Left ventricle myocardium inferior (tissue), 1 donor: ENCODE measurements around the gene ORM2. TPM values are rescaled to one million over a fixed set of nuclear protein-coding genes. Genes with fewer than 3 reads are reported as not detected.
"Not testable (repeated sequence)": the region's sequence is repeated elsewhere in the genome, so short reads cannot be mapped to it uniquely, and the experiment has no call there.

Experiments used
- DNase-seq: peaks from one replicate; pipeline ENCODE4 v3.0.0-alpha.2; 2020
- H3K27ac ChIP-seq: fragments of 200-600 bp; replicated peaks from 2 replicates; pipeline ENCODE4 v1.8.0; 2021
- H3K27me3 ChIP-seq: fragments of 200-600 bp; 2 replicates; pipeline ENCODE4 v1.8.0; 2021; ENCODE audit warnings: low read depth
- H3K36me3 ChIP-seq: fragments of 200-600 bp; 2 replicates; pipeline ENCODE4 v1.8.0; 2021
- H3K4me1 ChIP-seq: fragments of 200-600 bp; 2 replicates; pipeline ENCODE4 v1.8.0; 2021
- H3K4me3 ChIP-seq: fragments of 200-600 bp; 2 replicates; pipeline ENCODE4 v1.8.0; 2021; ENCODE audit warnings: mild to moderate bottlenecking, moderate library complexity
- H3K9me3 ChIP-seq: fragments of 200-600 bp; replicated peaks from 2 replicates; pipeline ENCODE4 v1.8.0; 2021
- intact Hi-C: fragments of 100-400 bp; cut with micrococcal nuclease; formaldehyde crosslinking; loops from one replicate; pipeline ENCODE4 v1.11.0; 2022
- total RNA-seq: library from RNA; stranded (reverse); fragmentation: NEBNext Ultra II Directional; extraction: Animal tissue kit (Norgen Biotek cat#: 25700); gene quantifications from one replicate; pipeline ENCODE4 v1.2.1, GENCODE V29; 2021
- TF ChIP-seq, protein P1 (sequence below): fragments of 200-600 bp; IDR thresholded peaks from 2 replicates; pipeline ENCODE4 v1.8.0; 2021; ENCODE audit warnings: antibody characterized with exemption, mild to moderate bottlenecking, borderline replicate concordance
- donor health status: DM: no; HTN: yes; CAD: no; lungs with severe emphysema.

The ORM2 gene
- total RNA-seq, 1 donor from 2014 or later: not detected

DNA sequence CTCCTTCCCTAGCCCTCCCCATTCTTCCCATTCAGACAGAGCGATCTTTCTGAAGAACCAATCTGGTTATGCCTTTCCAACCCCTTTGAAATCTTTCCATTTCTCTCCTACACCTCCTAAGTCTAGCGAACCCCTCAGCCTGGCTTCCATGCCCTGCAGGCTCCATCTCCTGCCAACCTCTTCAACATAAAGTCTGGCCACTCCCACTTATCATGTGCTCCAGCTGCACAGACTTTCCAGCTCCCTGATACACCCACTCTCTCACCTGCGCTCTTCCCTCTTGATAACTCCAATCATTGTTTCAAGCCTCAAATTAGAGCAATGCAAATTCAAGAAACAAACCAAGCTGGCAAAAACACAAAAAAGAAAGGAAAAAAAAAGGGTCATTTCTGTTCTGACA, 10.5 kb upstream of the ORM2 start:
- TF ChIP-seq, protein P1, sequence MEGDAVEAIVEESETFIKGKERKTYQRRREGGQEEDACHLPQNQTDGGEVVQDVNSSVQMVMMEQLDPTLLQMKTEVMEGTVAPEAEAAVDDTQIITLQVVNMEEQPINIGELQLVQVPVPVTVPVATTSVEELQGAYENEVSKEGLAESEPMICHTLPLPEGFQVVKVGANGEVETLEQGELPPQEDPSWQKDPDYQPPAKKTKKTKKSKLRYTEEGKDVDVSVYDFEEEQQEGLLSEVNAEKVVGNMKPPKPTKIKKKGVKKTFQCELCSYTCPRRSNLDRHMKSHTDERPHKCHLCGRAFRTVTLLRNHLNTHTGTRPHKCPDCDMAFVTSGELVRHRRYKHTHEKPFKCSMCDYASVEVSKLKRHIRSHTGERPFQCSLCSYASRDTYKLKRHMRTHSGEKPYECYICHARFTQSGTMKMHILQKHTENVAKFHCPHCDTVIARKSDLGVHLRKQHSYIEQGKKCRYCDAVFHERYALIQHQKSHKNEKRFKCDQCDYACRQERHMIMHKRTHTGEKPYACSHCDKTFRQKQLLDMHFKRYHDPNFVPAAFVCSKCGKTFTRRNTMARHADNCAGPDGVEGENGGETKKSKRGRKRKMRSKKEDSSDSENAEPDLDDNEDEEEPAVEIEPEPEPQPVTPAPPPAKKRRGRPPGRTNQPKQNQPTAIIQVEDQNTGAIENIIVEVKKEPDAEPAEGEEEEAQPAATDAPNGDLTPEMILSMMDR: no peak
- no peaks in the 10 kb centered on the region for H3K36me3 ChIP-seq
- peaks cover 6% of the 10 kb centered on the region for H3K9me3 ChIP-seq
- H3K4me1 ChIP-seq: no peaks in the 10 kb centered on the region
- intact Hi-C loops: no loop called here
- DNase-seq: no peak
- no peak overlapping the region for H3K4me3 ChIP-seq
- no peak overlapping the region for H3K27ac ChIP-seq
- H3K27me3 ChIP-seq: peaks cover 36% of the 10 kb centered on the region

DNA sequence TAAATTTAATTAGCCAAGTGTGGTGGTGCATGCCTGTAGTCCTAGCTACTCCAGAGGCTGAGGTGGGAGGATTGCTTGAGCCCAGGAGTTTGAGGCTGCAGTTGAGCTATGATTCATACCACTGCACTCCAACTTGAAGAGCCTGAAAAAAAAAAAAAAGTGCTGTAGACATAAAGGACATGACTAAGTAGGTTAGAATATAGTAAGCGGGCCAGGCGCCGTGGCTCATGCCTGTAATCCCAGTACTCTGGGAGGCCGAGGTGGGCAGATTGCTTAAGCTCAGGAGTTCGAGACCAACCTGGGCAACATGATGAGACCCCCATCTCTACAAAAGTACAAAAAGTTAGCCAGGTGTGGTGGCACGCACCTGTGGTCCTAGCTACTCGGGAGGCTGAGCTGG, 9.0 kb upstream of the ORM2 start:
- H3K36me3 ChIP-seq, H3K9me3 ChIP-seq, H3K27ac ChIP-seq, intact Hi-C loops, H3K4me1 ChIP-seq, DNase-seq, H3K4me3 ChIP-seq: not testable (repeated sequence)
- peaks cover 41% of the 10 kb centered on the region for H3K27me3 ChIP-seq

DNA sequence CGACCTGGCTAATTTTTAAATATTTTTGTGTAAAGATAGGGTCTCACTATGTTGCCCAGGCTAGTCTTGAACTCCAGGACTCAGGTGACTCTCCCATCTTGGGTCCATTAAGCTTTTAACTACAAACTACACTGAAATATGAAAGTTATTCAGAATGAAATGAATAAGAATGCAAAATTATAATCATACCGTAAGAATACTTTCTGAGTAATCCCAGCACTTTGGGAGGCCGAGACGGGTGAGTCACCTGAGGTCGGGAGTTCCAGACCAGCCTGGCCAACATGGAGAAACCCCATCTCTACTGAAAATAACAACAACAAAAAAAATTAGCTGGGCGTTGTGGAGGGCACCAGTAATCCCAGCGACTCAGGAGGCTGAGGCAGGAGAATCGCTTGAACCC, 7.9 kb upstream of the ORM2 start:
- Histone ChIP-seq H3K27me3 (peaks cover 39% of the 10 kb centered on the region), H3K36me3 (no peaks in the 10 kb centered on the region), H3K4me3 (no peak overlapping the region), H3K9me3 (no peaks in the 10 kb centered on the region), H3K4me1 (no peaks in the 10 kb centered on the region), H3K27ac (no peak overlapping the region)
- intact Hi-C loops: no loop called here
- TF ChIP-seq, protein P1: no peak
- DNase-seq: no peak

DNA sequence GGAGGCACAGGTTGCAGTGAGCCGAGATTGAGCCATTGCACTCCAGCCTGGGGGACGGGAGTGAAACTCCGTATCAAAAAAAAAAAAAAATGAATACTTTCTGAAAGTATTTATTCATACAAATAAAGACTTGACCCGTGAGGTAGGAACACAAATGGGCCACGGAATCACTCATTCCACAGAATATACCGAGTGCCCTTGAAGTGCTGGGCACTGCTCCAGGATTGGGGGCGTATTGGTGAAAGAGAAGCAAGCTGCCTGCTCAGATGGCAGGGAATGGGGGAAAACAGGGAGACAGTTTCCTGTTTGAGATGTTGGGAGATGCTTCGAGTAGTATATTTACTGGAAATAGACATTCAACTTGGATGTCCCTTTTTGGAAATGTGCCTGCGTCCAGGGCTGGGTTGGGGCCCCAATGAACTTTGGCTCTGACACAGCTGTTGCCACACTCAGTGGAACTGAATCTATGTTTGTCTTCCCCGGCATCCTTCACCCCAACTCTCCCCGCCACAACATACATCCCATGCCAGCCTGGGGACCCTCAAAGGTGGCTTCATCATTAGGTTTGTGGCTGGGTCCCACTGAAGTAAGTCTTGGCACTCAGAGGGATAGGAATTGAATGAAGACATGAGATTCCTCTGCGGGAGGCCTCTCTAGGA, 7.4 kb upstream of the ORM2 start:
- H3K36me3 ChIP-seq, H3K27ac ChIP-seq, intact Hi-C loops, H3K9me3 ChIP-seq, H3K4me1 ChIP-seq, H3K4me3 ChIP-seq, DNase-seq: not testable (repeated sequence)
- peaks cover 37% of the 10 kb centered on the region for H3K27me3 ChIP-seq

DNA sequence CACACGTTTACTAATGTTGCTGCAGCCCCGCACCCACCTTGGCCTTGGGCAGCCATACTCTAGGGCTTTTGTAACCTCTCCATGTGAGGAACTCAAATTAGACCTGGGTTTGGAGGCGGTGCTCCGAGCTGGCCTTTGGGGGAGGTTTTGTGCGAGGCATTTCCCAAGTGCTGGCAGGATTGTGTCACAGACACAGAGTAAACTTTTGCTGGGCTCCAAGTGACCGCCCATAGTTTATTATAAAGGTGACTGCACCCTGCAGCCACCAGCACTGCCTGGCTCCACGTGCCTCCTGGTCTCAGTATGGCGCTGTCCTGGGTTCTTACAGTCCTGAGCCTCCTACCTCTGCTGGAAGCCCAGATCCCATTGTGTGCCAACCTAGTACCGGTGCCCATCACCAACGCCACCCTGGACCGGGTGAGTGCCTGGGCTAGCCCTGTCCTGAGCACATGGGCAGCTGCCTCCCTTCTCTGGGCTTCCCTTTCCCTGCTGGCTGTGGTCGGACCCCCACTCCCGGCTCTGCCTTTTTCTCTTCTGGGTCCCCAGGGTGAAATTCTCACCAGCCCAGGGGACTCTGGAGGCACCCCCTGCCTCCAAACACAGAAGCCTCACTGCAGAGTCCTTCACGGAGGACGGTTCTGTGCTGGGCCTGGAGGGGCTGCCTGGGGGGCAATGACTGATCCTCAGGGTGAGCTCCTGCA, 6.7 kb upstream of the ORM2 start, which contains the start of gene ORM1:
Gene ORM1, plus strand, starts transcription at position 268 of the 701 bp plus-strand sequence. Its CDS starts 36 bp downstream, at position 304.
- H3K36me3 ChIP-seq, H3K27ac ChIP-seq, H3K4me3 ChIP-seq, intact Hi-C loops, H3K4me1 ChIP-seq, H3K9me3 ChIP-seq, DNase-seq: not testable (repeated sequence)
- H3K27me3 ChIP-seq: peaks cover 42% of the 10 kb centered on the region

DNA sequence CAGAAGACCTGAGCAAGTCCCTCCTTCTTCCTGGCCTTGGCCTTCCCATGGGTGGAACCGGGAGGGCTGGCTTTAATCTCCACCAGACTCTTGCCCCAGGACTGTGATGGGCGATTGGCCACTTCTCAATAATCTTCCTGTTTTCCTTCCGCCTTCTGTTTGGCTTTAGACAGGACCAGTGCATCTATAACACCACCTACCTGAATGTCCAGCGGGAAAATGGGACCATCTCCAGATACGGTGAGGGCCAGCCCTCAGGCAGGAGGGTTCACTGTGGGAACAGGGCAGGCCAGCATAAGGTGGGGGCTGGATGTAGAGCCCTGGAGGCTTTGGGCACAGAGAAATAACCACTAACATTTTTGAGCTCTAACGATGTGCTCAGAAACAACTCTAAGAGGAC, 5.8 kb upstream of the ORM2 start:
- H3K27me3 ChIP-seq: peaks cover 49% of the 10 kb centered on the region
- DNase-seq, intact Hi-C loops, H3K9me3 ChIP-seq, H3K4me1 ChIP-seq, H3K4me3 ChIP-seq, H3K36me3 ChIP-seq, H3K27ac ChIP-seq: not testable (repeated sequence)

DNA sequence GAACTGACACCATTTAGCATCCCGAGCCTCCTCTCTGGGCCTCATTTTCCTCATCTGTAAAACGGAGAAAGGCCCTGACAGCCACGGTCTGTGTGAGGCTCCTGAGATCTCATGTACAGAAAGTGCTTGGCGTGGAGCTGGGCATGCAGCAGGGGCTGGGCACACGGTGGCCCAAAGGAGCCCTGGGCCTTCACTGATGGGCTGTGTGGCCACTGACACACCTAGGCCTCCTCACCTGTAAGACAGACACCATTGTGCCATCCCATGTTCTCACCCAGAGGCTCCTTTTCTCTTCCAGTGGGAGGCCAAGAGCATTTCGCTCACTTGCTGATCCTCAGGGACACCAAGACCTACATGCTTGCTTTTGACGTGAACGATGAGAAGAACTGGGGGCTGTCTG, 5.2 kb upstream of the ORM2 start:
- Histone ChIP-seq H3K9me3 (no peaks in the 10 kb centered on the region), H3K36me3 (no peaks in the 10 kb centered on the region), H3K27ac (no peak overlapping the region), H3K4me1 (no peaks in the 10 kb centered on the region), H3K27me3 (peaks cover 44% of the 10 kb centered on the region), H3K4me3 (no peak overlapping the region)
- intact Hi-C loops: no loop called here
- no peak for DNase-seq
- TF ChIP-seq, protein P1: no peak

DNA sequence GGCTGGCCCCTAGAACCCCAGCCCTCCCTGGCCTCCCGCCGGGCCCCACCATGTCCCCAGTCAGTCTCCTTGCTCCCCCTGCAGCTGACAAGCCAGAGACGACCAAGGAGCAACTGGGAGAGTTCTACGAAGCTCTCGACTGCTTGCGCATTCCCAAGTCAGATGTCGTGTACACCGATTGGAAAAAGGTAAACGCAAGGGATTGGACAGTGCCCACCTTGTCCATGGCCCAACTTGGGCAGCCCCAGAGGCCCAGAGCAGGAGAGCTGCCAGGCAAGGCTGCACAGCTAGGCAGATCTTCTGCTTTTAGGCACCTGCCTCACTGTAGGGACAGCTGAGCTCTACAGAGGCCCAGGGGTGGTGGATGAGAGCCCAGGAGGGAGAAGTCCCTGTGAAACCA, 4.7 kb upstream of the ORM2 start:
- peaks cover 40% of the 10 kb centered on the region for H3K27me3 ChIP-seq
- H3K36me3 ChIP-seq, H3K4me1 ChIP-seq, DNase-seq, intact Hi-C loops, H3K27ac ChIP-seq, H3K4me3 ChIP-seq, H3K9me3 ChIP-seq: not testable (repeated sequence)

DNA sequence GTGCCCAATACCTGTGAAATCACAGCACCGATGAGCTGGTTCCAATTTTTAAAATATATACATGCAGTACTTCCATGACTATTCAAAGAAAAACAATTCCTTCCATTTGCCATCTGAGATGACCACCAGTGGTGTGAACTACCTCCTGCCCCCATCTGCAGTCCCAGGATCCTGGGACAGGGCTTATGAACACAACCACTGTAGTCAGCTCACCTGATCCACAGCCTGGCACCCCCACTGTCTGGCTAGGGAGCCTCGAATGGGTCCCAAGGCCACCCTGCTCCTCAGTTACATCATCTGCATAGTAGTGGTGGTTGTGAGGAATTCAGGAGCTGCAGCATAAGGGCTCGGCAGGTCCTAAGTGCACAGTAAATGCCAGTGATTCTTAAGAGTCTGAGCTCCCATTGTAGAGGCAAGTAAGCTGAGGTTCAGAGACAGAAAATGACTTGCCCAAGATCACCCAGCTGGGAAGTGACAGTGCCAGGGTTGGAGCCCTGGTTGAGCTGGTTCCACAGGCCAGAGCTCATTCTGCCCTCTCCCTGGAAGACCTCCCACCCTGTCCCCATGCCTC, 3.9 kb upstream of the ORM2 start:
- DNase-seq, H3K4me1 ChIP-seq, intact Hi-C loops, H3K9me3 ChIP-seq, H3K27ac ChIP-seq, H3K4me3 ChIP-seq, H3K36me3 ChIP-seq: not testable (repeated sequence)
- H3K27me3 ChIP-seq: peaks cover 32% of the 10 kb centered on the region
